SU-DHL-6 (cell line): ENCODE measurements around the gene AKAP1.

ENCODE experiments used
- CTCF ChIP-seq: fragments of 200-600 bp; sonication (generic); IDR thresholded peaks from one replicate; pipeline ENCODE4 v1.5.1; 2017; ENCODE audit warnings: antibody characterized with exemption, mild to moderate bottlenecking, low read length, moderate library complexity; ENCODE audit not compliant: insufficient read depth, poor library complexity, severe bottlenecking
- EZH2phosphoT487 ChIP-seq: fragments of 200-600 bp; sonication (generic), shearing (Covaris generic); conservative IDR thresholded peaks from 2 replicates; pipeline ENCODE4 v1.6.1; 2018; ENCODE audit warnings: mild to moderate bottlenecking, antibody characterized with exemption, low read length, moderate library complexity, mixed read lengths

- no peak for TF ChIP-seq CTCF
- no peak for TF ChIP-seq EZH2phosphoT487
Observed at GRCh38 chr17:57132663-57133062, 47.6 kb downstream of the AKAP1 start.
